Stomach (tissue), 9 donors: ENCODE results near the gene RASD1. TPM values are rescaled to one million over a fixed set of nuclear protein-coding genes. Genes with fewer than 3 reads are reported as not detected.

ENCODE experiments used
- DNase-seq, 2 donors: peaks; one replicate each; pipeline versions ENCODE4 v3.0.0 to v3.0.0-alpha.2; 2013 to 2019
- H3K27ac ChIP-seq, 5 donors: fragments of 200-600 bp in 4 of 5; sonication (generic) in 4 of 5; one replicate each; pipeline ENCODE4 v1.5.1; 2013 to 2019; ENCODE audit warnings: mild to moderate bottlenecking in 1 of 5, moderate library complexity in 1 of 5
- H3K27me3 ChIP-seq, 3 donors: fragments of 200-600 bp; sonication (generic); one replicate each; pipeline ENCODE4 v1.5.1; 2017 to 2019; ENCODE audit warnings: mixed run types in 1 of 3
- H3K36me3 ChIP-seq, 4 donors: fragments of 200-600 bp; sonication (generic); 1 replicate in 3 of 4; 2 replicates in 1 of 4; pipeline ENCODE4 v1.5.1; 2016 to 2019
- H3K4me1 ChIP-seq, 4 donors: fragments of 200-600 bp; sonication (generic); one replicate each; pipeline ENCODE4 v1.5.1; 2016 to 2019
- H3K4me3 ChIP-seq, 4 donors: fragments of 200-600 bp; sonication (generic) in 3 of 4; one replicate each; pipeline ENCODE4 v1.5.1; 2016 to 2019; ENCODE audit warnings: mild to moderate bottlenecking in 1 of 4
- H3K9me3 ChIP-seq, 4 donors: fragments of 200-600 bp; sonication (generic); one replicate each; pipeline ENCODE4 v1.5.1; 2016 to 2019
- EP300 ChIP-seq: sonication (generic); formaldehyde crosslinking; IDR thresholded peaks from one replicate; pipeline ENCODE4 v1.6.1; 2017; ENCODE audit warnings: antibody characterized with exemption
- POLR2A ChIP-seq, 4 donors: fragments of 450-650 bp; IDR thresholded peaks; one replicate each; pipeline ENCODE4 v1.6.1; 2016; ENCODE audit warnings: antibody characterized with exemption in 4 of 4, control low read depth in 2 of 4, mild to moderate bottlenecking in 1 of 4, moderate library complexity in 1 of 4
- POLR2AphosphoS5 ChIP-seq, 3 donors: sonication (generic); formaldehyde crosslinking; IDR thresholded peaks; one replicate each; pipeline ENCODE4 v1.6.1; 2016; ENCODE audit warnings: antibody characterized with exemption in 3 of 3
- WGBS, 5 donors: extraction: QIAGEN DNeasy Blood & Tissue Kit in 3 of 5; methylation state at CpG; one replicate each; pipeline versions ENCODE4 v1.1.5 to v1.1.7; 2013 to 2018; 5-methylcytosine and 5-hydroxymethylcytosine counted together
- intact Hi-C: fragments of 100-400 bp; cut with DNase I; formaldehyde crosslinking; loops from one replicate; pipeline ENCODE4 v1.15.1; 2023; ENCODE audit warnings: low total_unique reads
- polyA plus RNA-seq, 3 donors: library from polyadenylated mRNA; stranded (reverse); fragments of 200-250 nt; gene quantifications; one replicate each; pipeline ENCODE4 v1.2.3, GENCODE V29; 2013
- total RNA-seq, 5 donors: library from RNA; depleted of rRNA; stranded (reverse); fragments of >200 nt; gene quantifications; one replicate each; pipeline versions ENCODE4 v1.1.0 to v1.2.3, GENCODE V29; 2014 to 2016
- TF ChIP-seq, protein P1 (sequence below), 7 experiments: fragments of 450-650 bp in 4 of 7; fragments of 200-600 bp in 3 of 7; sonication (generic) in 3 of 7; IDR thresholded peaks; one replicate each; pipeline ENCODE4 v1.5.1; 2016 to 2019; ENCODE audit warnings: antibody characterized with exemption in 7 of 7, control low read depth in 2 of 7, mild to moderate bottlenecking in 1 of 7
- donor health status: healthy with polysubstance abuse.
- donor health status: Bipolar disorder and iron deficiency.
- donor health status: healthy.

RASD1 gene
- total and polyA plus RNA-seq, 8 donors: 3.7 to 72.9 (median 14.0) TPM

DNA sequence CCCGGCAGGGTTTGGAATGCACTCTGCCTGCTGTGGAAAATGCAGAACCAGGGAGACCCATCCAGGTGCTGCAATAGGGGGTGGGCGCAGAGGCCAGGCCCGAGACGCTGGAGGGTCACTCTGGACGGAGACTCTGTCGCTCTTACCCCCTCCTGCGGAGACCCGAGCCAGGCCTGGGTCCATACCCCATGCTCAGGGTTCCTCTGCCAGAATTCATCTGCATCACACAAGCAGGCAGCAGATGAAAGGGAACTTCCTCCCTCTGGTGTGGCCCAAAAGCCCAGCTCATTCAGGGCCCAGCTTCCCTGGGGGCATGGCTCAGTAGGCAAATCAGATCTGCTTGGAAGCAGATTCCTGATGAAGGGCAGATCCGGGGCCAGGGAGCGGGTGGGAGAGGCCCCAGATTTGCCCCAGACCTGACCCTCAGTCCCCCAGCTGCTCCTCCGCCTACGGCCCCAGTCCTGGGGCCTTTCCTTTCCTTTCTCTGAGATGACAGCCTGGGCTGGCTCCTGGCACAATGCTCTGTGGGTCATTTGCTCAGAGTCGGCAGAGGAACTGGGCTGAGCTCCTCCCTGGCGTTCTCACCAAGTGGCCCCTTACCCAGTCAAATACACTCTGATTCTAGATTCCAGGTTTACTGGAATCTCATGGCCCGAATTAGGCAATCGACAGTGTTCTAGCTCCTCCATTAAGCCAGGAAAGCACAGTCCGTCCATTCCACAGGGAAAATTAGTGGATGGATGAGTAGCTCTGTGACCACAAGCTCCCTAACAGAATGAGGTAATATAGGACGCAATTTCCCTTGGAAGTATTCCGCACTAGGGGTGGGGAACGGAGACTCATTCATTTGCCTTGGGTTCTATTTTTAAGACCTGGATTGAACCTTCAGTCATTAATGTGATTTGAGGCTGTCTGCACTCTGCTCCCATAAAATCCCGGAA lies 19.1 kb upstream of the RASD1 start:
- Histone ChIP-seq H3K9me3 (no peaks in the 10 kb centered on the region), H3K4me1 (peaks cover 0 to 14% (median 4%) of the 10 kb centered on the region in 4 donors), H3K4me3 (no peak overlapping the region), H3K36me3 (peaks cover 0 to 10% (median 5%) of the 10 kb centered on the region in 4 donors), H3K27ac (no peak overlapping the region), H3K27me3 (no peaks in the 10 kb centered on the region)
- TF ChIP-seq POLR2A (IDR thresholded peaks at IDR 0.05): no peak
- TF ChIP-seq POLR2AphosphoS5 (IDR thresholded peaks at IDR 0.05): no peak
- no peak for TF ChIP-seq EP300
- TF ChIP-seq, protein P1, sequence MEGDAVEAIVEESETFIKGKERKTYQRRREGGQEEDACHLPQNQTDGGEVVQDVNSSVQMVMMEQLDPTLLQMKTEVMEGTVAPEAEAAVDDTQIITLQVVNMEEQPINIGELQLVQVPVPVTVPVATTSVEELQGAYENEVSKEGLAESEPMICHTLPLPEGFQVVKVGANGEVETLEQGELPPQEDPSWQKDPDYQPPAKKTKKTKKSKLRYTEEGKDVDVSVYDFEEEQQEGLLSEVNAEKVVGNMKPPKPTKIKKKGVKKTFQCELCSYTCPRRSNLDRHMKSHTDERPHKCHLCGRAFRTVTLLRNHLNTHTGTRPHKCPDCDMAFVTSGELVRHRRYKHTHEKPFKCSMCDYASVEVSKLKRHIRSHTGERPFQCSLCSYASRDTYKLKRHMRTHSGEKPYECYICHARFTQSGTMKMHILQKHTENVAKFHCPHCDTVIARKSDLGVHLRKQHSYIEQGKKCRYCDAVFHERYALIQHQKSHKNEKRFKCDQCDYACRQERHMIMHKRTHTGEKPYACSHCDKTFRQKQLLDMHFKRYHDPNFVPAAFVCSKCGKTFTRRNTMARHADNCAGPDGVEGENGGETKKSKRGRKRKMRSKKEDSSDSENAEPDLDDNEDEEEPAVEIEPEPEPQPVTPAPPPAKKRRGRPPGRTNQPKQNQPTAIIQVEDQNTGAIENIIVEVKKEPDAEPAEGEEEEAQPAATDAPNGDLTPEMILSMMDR (IDR thresholded peaks at IDR 0.05): no peak
- WGBS, 5 donors: 89 to 95% (median 90%) methylated on average over 15 to 21 of the region's 21 CpGs
- no peak for DNase-seq
- intact Hi-C loops: no loop called here

DNA sequence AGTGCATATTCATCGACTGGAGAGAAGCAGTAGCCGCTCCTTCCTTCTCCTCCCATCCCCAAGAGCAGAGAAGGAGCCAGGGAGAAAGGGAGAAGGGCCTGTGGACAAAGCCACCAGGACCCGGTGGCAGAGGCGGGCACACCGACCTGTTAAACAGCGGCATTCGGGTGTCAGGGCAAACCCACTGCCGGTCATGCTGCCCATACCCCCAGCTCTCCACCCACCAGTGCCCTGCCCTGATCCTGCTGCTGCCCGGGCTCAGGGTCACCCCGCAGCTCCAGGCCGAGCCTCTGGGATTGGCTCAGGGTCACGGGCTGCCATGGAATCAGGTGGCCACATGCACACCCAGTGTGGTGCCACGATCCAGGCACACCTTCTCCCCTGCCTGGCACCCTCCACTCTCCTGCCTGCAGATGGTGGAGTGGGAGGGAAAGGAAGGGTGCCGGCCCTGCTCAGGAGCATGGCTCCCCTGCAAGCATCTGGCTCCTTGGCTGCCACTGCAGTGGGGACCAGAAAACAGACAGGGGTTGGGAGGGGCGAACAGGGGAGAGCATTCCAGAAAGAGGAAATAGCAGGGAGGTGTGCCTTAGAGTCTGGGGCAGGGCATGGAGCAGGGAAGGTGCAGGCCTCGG lies 18.3 kb upstream of the RASD1 start:
- no peak overlapping the region for H3K4me3 ChIP-seq

DNA sequence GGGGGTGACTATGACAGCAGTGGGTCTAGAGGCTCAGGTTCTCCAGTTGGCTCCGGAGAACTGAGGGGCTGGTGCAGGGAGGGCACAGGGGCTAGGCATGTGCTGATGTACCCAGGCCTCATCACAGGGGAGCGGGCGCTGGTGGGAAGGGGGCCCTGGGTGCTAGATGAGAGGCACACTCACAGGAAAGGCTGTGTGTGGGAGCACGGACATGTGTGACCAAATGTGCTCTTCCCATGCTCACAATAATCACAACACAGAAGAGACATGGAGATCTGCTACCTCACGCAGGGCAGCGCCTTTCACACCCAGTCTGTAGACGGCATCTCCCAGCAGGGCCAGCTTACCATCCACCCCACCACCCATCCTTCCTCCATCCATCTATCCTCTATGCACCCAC lies 17.4 kb upstream of the RASD1 start:
- Histone ChIP-seq H3K4me1 (peaks cover 0 to 14% (median 4%) of the 10 kb centered on the region in 4 donors), H3K9me3 (no peaks in the 10 kb centered on the region), H3K36me3 (peaks cover 0 to 7% (median 0%) of the 10 kb centered on the region in 4 donors), H3K27ac (no peak overlapping the region), H3K4me3 (no peak overlapping the region), H3K27me3 (no peaks in the 10 kb centered on the region)
- intact Hi-C loops: no loop called here
- 91 to 99% (median 98%) methylated on average over 7 of the region's 7 CpGs for WGBS, 5 donors
- DNase-seq: no peak
- no peak for TF ChIP-seq EP300
- TF ChIP-seq POLR2A (IDR thresholded peaks at IDR 0.05): no peak
- TF ChIP-seq, protein P1 (IDR thresholded peaks at IDR 0.05): no peak
- TF ChIP-seq POLR2AphosphoS5 (IDR thresholded peaks at IDR 0.05): no peak

More for the DNA sequence above, 18.3 kb upstream of the RASD1 start:
- no peaks in the 10 kb centered on the region for H3K9me3 ChIP-seq
- H3K4me1 ChIP-seq: peaks cover 0 to 14% (median 4%) of the 10 kb centered on the region in 4 donors
- H3K27me3 ChIP-seq: no peaks in the 10 kb centered on the region
- H3K27ac ChIP-seq: no peak overlapping the region
- intact Hi-C loops: no loop called here
- no peak for DNase-seq
- peaks cover 0 to 2% (median under 1%) of the 10 kb centered on the region in 4 donors for H3K36me3 ChIP-seq
- TF ChIP-seq POLR2A (IDR thresholded peaks at IDR 0.05): no peak
- no peak for TF ChIP-seq POLR2AphosphoS5 (IDR thresholded peaks at IDR 0.05)
- no peak for TF ChIP-seq EP300
- TF ChIP-seq, protein P1 (IDR thresholded peaks at IDR 0.05): no peak
- WGBS, 5 donors: 78 to 90% (median 83%) methylated on average over 11 to 16 of the region's 16 CpGs

DNA sequence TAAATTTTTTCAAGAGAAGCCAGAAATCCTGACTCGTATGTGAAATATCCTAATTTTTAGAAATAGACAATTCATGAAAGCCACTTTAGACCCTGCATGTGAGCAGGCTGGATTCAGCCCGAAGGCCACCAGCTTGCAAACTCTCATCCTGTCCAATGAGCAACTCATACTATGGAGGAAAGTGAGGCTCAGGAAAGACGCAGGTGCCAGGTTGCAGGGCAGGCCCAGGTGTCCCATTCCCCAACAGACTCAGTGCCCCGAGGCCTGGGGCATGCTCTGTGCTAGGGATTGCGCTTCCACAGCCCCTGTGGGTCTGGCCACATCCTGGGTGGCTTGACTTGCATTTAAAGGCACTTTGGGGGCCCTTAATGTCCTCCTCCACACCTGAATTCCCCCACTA lies 16.7 kb upstream of the RASD1 start:
- Histone ChIP-seq H3K4me1 (peaks cover 0 to 14% (median 4%) of the 10 kb centered on the region in 4 donors), H3K36me3 (peaks cover 0 to 7% (median 0%) of the 10 kb centered on the region in 4 donors), H3K9me3 (no peaks in the 10 kb centered on the region), H3K27ac (no peak overlapping the region), H3K4me3 (no peak overlapping the region), H3K27me3 (no peaks in the 10 kb centered on the region)
- intact Hi-C loops: no loop called here
- 82 to 98% (median 95%) methylated on average over 2 to 5 of the region's 5 CpGs for WGBS, 5 donors
- DNase-seq: no peak
- TF ChIP-seq POLR2AphosphoS5 (IDR thresholded peaks at IDR 0.05): no peak
- TF ChIP-seq POLR2A (IDR thresholded peaks at IDR 0.05): no peak
- TF ChIP-seq EP300: no peak
- TF ChIP-seq, protein P1 (IDR thresholded peaks at IDR 0.05): no peak
